AG10803 (cell line): ENCODE data around the gene NUP210L.
A peak's percentile ranks its signal among the peaks of the same experiment; 100 is the strongest.

ENCODE experiments used
- DNase-seq: peaks from one replicate; pipeline ENCODE4 v3.0.0; 2010; ENCODE audit warnings: low read depth
- H3K4me3 ChIP-seq: 2 replicates; pipeline ENCODE4 v1.5.1; 2011; ENCODE audit warnings: mild to moderate bottlenecking, low read length, control low read depth
- TF ChIP-seq, protein P1 (sequence below): conservative IDR thresholded peaks from 2 replicates; pipeline ENCODE4 v1.5.1; 2011; ENCODE audit warnings: mild to moderate bottlenecking, low read length, control low read depth, inconsistent platforms

The NUP210L gene

DNA sequence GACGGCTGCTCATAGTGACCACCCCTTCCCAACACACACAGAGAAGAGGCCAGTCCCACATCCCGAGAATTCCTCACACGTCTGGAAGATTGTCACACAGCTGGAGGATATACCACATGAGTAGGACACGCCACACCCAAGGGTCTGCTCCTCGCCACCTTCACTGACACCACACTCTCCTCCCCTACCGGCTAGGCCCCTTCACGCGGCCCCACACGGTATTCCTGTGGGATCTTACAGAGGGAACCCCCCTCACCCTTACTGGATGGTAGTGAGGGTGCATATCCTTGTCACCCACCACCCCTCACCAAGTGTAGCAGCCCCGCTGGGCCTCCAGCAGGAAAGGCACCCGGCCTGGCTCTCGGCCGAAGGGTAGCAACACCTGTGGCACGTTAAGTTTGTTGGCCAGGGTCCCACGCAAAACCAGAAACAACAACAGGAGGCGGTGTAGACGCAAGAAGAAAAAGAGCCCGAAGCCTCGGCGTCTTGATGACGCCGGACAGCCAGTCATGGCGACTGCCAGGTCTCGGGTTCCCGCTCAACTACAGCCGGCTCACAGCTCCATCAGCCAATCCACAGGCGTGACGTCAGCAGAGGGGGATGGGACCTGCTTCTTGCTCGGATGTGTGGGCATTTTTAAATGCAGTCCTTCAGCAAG is at the start of gene NUP210L:
Gene NUP210L, minus strand, starts transcription at position 540 of the 658 bp plus-strand sequence.
- DNase-seq = no peak
- H3K4me3 ChIP-seq = no peak within 1 kb of the TSS
- TF ChIP-seq, protein P1, sequence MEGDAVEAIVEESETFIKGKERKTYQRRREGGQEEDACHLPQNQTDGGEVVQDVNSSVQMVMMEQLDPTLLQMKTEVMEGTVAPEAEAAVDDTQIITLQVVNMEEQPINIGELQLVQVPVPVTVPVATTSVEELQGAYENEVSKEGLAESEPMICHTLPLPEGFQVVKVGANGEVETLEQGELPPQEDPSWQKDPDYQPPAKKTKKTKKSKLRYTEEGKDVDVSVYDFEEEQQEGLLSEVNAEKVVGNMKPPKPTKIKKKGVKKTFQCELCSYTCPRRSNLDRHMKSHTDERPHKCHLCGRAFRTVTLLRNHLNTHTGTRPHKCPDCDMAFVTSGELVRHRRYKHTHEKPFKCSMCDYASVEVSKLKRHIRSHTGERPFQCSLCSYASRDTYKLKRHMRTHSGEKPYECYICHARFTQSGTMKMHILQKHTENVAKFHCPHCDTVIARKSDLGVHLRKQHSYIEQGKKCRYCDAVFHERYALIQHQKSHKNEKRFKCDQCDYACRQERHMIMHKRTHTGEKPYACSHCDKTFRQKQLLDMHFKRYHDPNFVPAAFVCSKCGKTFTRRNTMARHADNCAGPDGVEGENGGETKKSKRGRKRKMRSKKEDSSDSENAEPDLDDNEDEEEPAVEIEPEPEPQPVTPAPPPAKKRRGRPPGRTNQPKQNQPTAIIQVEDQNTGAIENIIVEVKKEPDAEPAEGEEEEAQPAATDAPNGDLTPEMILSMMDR = no peak

DNA sequence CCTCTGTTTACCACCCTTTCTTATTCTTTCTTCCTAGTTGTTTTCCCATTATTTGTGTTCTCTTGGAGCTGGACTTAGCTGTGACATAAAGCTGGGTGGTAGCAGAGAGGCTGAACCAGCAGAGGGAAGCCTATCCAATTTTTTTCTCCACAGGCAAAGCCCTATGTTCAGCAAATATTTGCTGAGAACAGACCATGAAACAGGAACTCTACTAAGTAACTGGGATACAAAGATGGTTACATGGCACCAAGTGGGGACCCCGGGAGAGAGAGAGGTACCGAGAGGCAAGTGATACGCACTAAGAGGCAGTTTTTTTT is 44.6 kb upstream of the NUP210L start:
- no peak for DNase-seq
- TF ChIP-seq, protein P1 = 0 out of 2 replicates have a peak, but pooled peaks have one; percentile 12
- H3K4me3 ChIP-seq = no peak overlapping the region

DNA sequence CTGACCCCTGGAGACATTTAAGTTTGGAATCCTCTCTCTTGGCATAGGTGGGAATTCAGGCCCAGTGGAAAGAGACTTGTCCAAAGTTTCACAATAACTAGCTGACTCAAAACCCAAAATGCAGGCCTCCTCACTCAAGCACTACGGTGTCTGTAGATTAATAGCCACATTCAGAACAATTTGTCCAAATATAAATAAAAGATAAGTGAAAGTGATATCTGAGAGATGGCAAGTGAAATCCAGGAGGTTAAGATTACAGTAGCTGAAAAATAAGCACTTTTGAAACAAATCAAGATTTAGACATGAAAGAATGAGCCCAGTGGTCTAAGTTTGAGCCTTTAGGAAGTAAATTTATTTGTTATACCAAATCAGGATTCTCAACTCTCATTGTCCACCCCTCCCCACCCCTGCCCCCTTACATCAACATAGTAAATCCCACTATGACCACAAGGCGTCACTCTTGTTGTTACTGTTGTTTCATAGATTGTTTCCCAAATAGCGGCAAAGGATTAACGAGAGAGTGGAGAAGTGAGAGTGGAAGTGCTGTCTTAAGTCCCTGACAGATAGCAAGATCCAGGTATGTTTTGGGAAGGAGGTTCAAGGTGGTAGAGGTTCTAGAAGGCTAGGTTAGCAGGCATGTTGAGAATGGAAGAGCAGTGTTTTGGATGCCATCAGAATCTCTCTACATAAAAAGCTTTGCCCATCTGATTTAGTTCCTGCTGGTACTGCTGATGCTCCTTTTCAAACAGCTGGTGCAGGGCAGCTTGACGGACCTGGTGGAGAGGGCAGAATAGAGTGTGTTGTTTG is 44.1 kb upstream of the NUP210L start:
- TF ChIP-seq, protein P1 = peak; percentile 65
- H3K4me3 ChIP-seq = peak overlapping the region; percentile 32
- peak; percentile 59 for DNase-seq

DNA sequence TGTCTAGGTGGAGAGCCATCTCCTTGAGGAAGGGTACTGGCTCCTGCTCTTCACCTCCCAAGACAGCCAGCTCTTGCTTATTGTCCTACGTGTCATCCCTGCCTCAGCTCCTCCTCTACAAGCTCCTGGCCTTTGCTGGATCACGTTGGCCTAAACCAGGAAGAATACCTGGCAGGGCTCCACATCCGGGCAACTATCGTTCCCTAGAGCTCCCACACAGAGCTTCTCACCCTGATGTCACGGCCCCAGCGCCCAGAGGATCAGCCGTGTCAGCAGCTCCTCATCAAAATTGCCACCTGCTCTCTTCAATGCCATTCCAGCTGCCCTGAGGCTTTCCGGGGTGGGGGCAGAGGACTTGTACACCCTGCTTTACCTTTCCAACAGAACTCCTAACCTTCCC is 38.9 kb upstream of the NUP210L start:
- no peak overlapping the region for H3K4me3 ChIP-seq
- peak; percentile 35 for DNase-seq
- TF ChIP-seq, protein P1 = no peak

DNA sequence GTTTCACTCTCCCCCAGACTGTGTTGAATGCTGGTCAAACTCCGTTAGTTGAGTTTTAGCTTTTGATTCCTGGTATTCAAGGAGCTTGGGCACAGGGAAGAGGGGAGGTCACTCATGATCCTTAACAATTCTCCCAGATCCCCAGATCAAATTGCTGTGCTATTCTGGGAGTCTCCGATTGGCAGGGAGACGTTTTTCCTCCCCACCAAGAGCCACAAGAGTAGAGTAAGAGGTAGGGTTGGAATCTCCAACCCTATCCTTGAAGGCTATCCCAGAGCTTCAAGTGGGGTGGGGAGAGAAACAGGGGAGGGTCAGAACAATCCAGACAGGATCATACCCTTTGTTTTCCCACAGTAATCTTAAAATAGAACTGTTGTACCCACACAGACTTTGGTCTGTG is 37.6 kb upstream of the NUP210L start:
- TF ChIP-seq, protein P1 = no peak
- no peak for DNase-seq
- no peak overlapping the region for H3K4me3 ChIP-seq

DNA sequence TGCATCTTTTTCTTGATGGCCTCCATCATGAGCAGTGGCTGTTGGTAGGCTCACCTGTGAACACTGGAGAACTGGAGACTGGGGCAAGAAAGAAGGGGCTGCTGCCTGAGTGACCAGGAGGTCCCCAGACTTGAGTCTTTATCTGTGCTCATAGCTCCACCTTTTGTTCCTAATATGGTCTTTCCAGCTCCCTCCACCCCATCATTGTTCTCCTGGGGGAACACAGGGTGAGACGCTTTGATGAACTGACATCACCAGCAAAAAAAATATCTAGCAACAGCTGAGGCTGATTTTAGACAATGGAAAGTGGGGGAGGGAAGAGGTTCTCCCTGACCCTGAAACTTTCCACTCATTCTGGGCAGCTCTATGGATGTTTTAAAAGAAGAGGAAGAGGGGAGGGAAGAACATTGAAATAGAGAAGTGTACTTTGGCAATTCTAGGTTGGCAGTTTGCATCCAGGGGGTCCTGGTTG is 37.2 kb upstream of the NUP210L start, which contains the start of gene TPM3:
Gene TPM3, minus strand, starts transcription at position 111 of the 472 bp plus-strand sequence. Its CDS starts 82 bp downstream, at position 29.
- no peak for DNase-seq
- TF ChIP-seq, protein P1 = no peak
- no peak within 1 kb of the TSS for H3K4me3 ChIP-seq

DNA sequence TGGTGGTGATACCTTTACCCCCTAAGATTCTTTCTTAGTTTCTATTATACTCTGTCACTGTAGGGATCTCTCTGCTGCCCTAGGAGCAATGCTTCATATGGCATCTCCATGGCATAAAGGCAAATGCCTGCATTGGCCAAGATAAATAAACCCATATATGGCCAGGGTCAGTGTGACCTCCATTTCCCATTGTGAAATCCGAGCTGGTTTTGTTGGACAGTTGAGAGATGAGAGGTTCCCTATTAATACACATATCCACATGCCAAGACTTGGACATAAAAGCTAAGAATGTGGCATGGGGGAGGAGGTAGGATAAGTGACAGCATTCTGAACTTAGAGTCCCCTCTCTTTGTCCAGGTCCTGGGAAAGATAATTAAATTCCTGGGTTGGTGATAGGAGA is 35.7 kb upstream of the NUP210L start:
- DNase-seq = peak; percentile 14
- H3K4me3 ChIP-seq = no peak overlapping the region
- TF ChIP-seq, protein P1 = no peak
